ENCODE data around the gene AKAP13.

AKAP13 gene

GRCh38 chr15:85607141-85607806 lies 226.9 kb downstream of the AKAP13 start:
- DNase-seq, result no peak

DNA sequence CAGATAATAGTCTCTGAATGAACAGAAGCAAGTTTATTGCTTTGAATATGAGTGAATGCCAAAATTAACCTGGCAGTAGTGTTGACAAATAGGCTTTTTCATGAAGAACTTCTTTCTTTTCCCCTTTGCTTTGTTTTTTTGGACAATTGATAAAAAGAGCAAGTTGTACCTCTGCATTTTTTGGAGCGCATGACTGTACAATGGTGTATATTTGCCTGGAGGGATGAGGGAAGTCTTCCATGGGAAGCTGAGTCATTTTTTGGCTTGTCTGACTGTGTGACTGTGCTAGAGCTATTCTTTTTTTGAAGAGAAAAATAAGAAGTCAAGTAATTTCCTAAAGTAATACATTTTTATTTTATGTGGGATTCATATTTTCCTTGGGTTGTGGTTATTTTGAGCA lies 227.4 kb downstream of the AKAP13 start:
- no peak for DNase-seq

DNA sequence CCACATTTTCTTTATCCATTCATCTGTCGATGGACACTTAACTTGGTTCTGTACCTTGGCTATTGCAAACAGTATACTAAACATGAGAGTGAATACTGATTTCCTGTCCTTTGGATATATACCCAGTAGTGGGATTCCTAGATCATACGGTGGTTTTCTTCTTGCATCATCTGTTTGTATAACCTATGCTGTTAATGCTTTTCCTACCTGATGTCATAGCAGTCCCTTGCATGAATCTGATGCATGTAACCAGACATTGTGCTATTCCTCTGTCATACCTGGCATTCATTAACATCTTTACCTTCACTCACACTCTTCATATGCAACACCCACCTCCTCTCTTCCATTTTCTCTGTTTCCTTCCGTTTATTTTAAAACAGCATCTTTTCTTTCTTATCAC lies 229.1 kb downstream of the AKAP13 start:
- DNase-seq, result no peak

DNA sequence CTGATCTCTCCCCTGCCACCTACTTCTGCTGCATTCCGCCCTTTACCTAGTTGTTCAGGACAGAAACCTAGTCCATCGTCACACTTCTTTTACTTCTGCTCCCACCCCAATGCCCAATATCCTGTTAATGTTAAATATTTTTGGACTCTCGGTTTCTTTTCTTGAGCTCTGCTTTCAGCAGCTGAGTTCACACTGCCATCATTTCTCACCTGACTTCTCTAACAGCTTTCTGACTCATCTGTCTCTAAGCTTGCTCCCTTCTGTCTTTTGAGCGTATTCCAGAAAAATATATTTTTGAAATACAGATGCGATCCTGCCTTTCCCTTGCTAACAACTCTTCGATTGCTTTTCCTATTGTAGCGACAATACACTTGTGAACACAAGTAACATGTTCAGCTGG lies 231.0 kb downstream of the AKAP13 start:
- no peak for DNase-seq

DNA sequence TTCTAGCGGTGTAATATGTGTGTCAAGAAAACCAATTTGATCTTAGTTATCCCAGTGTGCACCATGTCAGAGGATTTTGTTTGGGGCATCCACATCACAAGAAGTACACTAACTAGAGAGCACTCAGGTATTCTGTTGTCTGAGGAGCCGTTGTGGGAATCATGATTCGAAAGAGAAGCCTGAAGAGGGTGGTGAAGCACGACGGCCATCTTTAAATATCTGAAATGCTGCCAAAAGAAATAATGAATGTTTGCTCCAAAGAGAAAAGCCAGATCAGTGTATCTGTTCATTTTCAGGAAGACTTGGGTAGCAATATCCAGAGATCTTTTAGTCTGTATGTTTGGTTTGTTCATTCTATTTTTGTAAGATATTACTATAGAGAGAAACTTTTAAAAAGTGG lies 233.7 kb downstream of the AKAP13 start:
- no peak for DNase-seq

DNA sequence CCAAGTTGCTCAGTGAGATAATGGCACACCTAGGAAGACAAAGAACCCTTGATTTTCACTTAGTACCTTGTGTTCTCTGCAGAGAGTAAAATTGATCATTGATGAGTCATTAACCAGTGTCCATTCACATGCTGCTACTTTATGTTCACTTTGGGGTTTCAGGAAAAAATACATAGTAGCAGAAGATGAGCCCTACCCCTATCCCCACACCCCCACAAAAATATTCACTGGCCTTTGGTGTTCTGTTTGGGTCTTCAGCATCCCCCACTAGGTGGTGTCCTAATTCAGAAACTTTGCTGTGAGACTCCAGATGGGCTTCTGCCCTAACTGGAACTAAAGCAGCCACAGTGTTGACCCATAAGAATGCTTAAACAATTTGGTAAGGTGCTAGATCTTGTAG lies 235.5 kb downstream of the AKAP13 start:
- DNase-seq, result no peak

- no peak for DNase-seq
These were observed 236.2 kb downstream of the AKAP13 start for GRCh38 chr15:85616549-85617110.

DNA sequence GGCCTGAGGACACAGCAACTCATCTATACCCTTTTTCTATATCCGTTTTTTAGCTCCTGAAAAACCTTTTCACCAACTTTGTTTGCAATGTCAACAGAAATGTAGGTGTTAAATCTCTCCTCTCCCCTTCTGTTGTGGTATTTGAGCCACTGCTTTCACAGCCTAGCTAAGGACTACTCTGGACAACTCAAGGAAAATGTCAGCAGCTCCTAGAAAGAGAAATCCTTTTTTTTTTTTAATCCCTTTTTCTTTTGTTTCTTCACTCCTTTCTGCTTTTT lies 237.8 kb downstream of the AKAP13 start:
- DNase-seq, result no peak

DNA sequence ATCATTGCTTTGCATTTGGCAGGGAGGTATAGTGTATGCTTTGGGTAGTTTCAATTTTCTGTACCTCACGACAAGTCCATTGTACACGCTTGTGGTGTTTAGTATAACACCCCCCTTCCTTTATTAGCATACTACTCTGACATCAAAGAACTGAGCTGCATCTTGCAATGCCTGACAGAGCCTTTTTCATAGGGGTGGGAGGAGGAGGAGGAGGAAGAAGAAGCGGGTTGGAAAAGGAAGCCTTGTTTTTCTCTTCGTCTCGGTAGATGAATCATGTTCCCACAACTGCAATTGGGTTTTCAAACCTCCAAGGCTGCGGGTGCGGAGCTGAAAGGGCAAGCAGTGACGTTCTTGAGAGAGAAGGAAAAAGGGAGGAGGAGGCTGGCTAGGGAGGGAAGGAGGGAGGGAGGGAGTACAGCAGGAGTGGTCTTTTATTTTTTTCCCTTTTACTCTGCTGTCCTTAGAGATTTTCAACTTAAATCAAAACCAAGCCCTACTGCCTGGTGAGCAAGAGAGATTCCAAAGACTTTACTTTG lies 238.6 kb downstream of the AKAP13 start:
- peak; percentile 76 for DNase-seq

GRCh38 chr15:85619992-85620689 lies 239.7 kb downstream of the AKAP13 start:
- DNase-seq, result peak; percentile 47

GRCh38 chr15:85620690-85621049 lies 240.3 kb downstream of the AKAP13 start:
- no peak for DNase-seq

- DNase-seq, result no peak
These were observed 240.7 kb downstream of the AKAP13 start for GRCh38 chr15:85621094-85621493.

- DNase-seq, result no peak
These were observed 241.9 kb downstream of the AKAP13 start for GRCh38 chr15:85622221-85622831.

DNA sequence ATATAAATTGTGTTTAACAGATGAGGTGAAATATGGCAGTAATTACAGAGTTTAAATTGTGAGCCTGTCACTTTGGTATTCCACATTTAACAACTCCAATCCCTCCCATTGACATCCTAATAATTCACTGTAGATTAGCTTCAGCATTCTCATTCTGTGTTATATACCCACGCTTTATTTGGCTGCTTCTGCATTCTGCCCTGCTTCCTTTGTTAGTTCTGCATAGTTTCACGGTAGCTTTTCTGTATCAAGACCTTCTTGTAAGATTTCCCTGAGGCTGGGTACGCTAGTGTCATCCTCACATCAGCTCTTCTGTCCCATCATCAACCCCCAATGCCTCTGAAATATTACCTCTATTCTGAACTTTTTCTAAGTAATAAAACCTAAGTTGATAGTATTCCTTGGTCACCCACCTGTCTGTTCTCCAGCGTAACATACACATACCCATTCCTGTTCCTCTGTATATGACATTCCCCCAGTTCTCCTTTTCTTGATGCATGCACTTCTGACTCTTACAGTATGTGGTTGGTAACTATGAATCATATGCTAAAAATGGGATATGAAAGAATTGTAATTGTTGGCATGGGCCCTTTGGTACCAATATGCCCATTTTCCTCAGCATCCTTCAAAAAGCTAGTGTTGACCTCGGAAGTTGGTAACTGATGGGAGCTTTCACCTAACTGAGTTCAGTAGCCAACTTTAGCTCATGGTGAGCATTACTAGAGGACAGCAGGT lies 243.1 kb downstream of the AKAP13 start:
- DNase-seq, result no peak

DNA sequence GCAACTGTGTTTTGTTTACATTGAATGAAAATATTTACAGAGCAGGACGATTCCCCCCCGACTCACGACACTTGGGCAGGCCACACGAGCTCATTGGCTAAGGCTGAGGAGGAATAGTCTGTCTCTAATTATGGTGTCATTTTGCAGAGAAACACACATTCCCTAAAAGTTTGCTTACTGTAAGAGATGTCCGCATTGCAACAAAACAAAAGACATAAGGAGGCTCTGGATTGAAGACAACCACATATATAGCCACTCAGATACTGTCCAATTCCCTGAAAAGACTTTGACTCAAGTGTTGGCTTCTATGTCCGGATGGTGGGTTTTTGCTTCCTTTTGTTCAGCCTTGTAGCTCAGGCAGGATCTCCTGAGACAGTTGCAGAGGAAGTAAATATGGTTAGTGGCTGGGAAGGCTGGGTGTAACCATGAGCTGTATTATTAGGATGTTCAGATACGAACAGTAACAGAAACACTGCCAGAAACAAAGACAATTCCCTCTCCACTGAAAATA lies 243.9 kb downstream of the AKAP13 start:
- DNase-seq, result no peak

DNA sequence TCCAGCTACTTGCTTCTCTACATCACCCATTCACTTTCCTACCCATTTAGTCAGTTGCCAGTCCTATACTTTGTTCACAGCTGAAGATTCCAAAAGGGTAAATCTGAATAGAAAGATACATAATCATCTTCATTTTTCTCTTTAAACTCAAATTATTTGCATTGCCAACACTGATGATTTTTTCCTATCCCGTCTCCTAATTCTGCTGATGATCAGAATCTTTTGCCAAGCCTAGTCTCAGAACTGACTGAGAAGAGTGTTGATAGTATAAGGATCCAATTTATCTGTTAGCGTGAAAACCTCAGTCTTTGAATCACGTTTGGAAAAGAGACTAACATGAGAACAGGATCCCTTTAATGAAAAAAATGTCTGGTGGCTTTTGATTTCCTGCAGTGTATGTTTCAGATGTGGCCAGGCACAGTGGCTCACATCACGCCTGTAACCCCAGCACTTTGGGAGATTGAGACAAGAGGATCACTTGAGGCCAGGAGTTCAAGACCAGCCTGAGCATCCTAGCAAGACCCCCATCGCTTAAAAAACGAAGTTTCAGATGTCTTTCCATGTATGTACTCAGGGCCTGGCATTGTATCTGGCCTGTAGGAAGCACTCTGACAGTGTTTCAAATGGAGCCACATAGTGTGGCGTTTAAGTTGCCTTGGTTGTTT lies 244.9 kb downstream of the AKAP13 start:
- no peak for DNase-seq

GRCh38 chr15:85625856-85626255 lies 245.5 kb downstream of the AKAP13 start:
- no peak for DNase-seq

DNA sequence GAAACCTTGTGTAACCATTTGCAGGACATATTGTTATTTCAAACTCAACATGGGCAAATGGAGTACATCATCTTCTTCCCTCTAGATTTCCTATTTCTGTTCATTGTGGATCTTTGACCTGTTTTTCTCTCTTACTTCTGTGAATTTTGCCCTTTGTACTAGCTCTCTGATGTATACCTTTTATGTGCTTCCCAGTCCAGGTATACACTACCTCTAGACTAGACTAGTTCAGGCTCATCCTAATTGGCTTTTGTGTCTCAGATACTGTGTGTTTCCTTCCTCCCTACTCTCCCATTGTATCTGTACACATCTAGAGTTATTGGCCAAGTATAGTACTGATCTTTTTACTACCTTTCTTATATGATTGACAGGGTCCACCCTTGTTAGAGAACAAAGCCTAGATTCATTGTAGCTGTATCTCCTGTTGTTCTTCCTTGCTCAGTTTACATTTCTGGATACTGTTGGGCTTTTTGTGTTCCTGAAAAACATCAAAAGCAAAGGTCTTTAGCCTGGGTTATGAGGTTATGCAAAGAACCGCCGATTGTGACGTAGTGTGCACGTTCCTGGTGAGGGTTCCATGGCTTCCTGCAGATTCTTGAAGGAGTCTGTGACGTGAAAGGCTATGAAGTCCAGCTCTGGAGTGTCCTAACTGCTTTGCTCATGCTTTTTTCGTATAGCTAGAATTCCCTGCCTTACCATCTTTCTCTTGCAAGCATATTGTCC lies 247.0 kb downstream of the AKAP13 start:
- no peak for DNase-seq

GRCh38 chr15:85630311-85630710 lies 249.9 kb downstream of the AKAP13 start:
- no peak for DNase-seq

DNA sequence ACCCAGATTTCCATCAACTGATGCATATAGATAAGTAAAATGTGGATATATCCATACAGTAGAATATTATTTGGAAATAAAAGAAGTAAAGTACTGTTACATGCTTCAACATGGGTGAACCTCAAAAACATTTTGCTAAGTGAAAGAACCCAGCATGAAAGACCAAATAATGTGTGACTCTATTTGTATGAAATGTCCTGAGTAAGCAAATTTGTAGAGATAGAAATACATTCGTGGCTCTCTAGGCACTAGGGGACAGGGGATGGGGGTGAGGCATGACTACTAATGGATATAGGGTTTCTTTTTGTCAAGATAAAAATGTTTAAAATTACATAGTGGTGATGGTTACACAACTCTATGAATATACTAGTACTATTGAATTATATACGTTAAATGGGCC lies 250.6 kb downstream of the AKAP13 start:
- no peak for DNase-seq

- DNase-seq, result no peak
These were observed 251.6 kb downstream of the AKAP13 start for GRCh38 chr15:85632014-85632413.

GRCh38 chr15:85633859-85634258 lies 253.5 kb downstream of the AKAP13 start:
- no peak for DNase-seq

Data from stimulated activated CD8-positive, alpha-beta memory T cell treated with anti-CD3 and anti-CD28 coated beads, Interleukin-4, amount 100 ng/mL, for 48 hours (primary cell).